ENCODE data around the gene RPL9.
"Not testable (repeated sequence)": the region's sequence is repeated elsewhere in the genome, so short reads cannot be mapped to it uniquely, and the experiment has no call there.

Gene RPL9

GRCh38 chr4:39476187-39476895, 17.6 kb upstream of the RPL9 start:
- no peak for DNase-seq
- H3K27me3 Mint-ChIP-seq = no peaks in the 10 kb centered on the region
- no peak overlapping the region for H3K4me3 Mint-ChIP-seq
- H3K4me1 Mint-ChIP-seq = no peaks in the 10 kb centered on the region
- ATAC-seq = no peak
- H3K9me3 Mint-ChIP-seq = no peaks in the 10 kb centered on the region
- H3K27ac Mint-ChIP-seq = no peak overlapping the region

DNA sequence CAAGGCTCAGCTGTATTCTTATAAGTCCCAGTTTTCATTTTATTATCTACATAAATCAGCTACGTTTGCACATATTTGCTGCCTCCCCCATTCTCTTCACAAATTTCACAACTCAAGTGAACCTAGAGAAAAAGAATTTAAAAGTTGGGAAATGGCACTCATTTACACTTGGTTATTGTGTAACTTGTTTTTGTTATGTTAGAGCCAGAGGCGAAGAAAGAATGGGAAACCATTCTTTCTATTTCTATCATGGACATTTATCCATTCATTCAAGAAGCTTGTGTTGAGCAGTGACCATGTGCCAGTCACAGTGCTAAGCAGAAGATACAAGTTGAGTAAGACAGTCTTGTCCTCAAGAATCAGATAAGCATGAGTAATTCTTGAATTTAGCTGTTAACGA, 13.7 kb upstream of the RPL9 start:
- H3K4me1 Mint-ChIP-seq = peaks cover 8% of the 10 kb centered on the region
- H3K27ac Mint-ChIP-seq = no peak overlapping the region
- DNase-seq (no peak), ATAC-seq (no peak)
- H3K9me3 Mint-ChIP-seq = no peaks in the 10 kb centered on the region
- H3K4me3 Mint-ChIP-seq = no peak overlapping the region
- no peaks in the 10 kb centered on the region for H3K27me3 Mint-ChIP-seq

- Mint-ChIP-seq H3K9me3 (no peaks in the 10 kb centered on the region), H3K4me1 (peaks cover 8% of the 10 kb centered on the region), H3K27me3 (no peaks in the 10 kb centered on the region), H3K4me3 (no peak overlapping the region), H3K27ac (no peak overlapping the region)
- no peak for DNase-seq
- no peak for ATAC-seq
These were observed 11.7 kb upstream of the RPL9 start for GRCh38 chr4:39470402-39470801.

GRCh38 chr4:39469429-39470077, 10.8 kb upstream of the RPL9 start:
- DNase-seq = no peak
- H3K4me1 Mint-ChIP-seq = peaks cover 14% of the 10 kb centered on the region
- H3K9me3 Mint-ChIP-seq = no peaks in the 10 kb centered on the region
- no peaks in the 10 kb centered on the region for H3K27me3 Mint-ChIP-seq
- peak overlapping the region in 1 of 2 donors; percentile 43 for H3K27ac Mint-ChIP-seq
- H3K4me3 Mint-ChIP-seq = no peak overlapping the region
- peak; percentile 71 for ATAC-seq

DNA sequence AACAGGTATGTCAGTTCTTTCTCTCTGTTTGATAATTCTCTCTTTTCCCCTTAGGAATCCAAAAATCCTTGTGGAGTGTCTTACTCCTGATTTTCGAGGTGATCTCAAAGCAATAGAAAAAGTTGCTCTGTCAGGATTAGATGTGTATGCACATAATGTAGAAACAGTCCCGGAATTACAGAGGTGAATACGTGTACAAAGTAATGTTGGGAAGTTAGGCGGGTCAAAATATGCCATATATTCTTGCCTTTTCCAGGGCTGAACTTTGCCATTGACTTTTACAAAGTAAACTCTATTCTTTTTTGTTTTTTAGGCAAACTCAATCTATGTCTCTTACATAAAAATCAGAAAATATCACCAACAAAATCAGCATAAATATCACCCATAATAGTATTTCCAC, 8.7 kb upstream of the RPL9 start:
- Mint-ChIP-seq H3K4me1 (peaks cover 17% of the 10 kb centered on the region), H3K27ac (no peak overlapping the region), H3K9me3 (no peaks in the 10 kb centered on the region), H3K27me3 (no peaks in the 10 kb centered on the region), H3K4me3 (no peak overlapping the region)
- DNase-seq (no peak), ATAC-seq (no peak)

DNA sequence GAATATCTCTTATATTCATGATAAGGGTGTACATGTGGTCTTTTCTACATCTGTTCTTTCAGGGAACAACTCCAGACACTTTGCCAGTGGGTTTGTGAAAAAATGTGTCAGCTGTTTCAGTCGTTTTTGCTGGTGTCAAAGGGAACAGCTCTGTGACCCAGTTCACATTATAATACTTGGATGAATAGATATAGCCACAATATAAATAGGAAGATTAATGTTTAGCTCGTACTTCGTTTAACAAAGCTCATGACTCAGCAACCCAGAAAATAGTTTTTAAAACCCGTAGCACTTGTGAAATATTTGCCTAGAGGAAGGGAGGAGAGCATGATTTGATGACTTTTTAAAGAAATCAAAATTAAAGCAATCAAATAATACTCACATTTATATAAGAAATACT, 8.0 kb upstream of the RPL9 start:
- H3K9me3 Mint-ChIP-seq = no peaks in the 10 kb centered on the region
- ATAC-seq = no peak
- peaks cover 17% of the 10 kb centered on the region for H3K4me1 Mint-ChIP-seq
- no peak for DNase-seq
- H3K4me3 Mint-ChIP-seq = no peak overlapping the region
- no peaks in the 10 kb centered on the region for H3K27me3 Mint-ChIP-seq
- no peak overlapping the region for H3K27ac Mint-ChIP-seq

DNA sequence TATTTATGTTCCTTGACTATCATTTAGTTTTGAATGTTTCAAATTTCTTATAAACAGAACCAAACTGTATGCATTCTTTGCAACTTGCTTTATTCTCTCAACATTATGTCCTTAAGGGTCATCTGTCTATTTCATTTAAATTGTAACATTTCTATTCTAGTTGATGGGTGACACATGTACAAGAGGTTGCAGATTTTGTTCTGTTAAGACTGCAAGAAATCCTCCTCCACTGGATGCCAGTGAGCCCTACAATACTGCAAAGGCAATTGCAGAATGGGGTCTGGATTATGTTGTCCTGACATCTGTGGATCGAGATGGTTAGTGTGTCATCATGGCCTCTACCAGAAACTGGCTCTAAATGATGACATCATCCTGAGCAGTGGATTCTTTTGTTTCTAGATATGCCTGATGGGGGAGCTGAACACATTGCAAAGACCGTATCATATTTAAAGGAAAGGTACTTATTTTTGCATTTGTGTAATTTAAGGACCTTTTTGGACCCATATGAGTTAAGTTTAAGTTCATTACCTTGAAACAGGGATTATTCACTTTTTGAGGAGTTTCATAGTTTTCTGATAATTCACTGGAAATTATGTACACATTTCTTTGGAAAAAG, 6.3 kb upstream of the RPL9 start:
- peak in 1 of 2 donors; percentile 18 for DNase-seq
- peaks cover 31% of the 10 kb centered on the region for H3K4me1 Mint-ChIP-seq
- H3K27ac Mint-ChIP-seq = peak overlapping the region; percentile 49 to 67
- ATAC-seq = peak; percentile 86
- H3K9me3 Mint-ChIP-seq = no peaks in the 10 kb centered on the region
- H3K27me3 Mint-ChIP-seq = no peaks in the 10 kb centered on the region
- no peak overlapping the region for H3K4me3 Mint-ChIP-seq

DNA sequence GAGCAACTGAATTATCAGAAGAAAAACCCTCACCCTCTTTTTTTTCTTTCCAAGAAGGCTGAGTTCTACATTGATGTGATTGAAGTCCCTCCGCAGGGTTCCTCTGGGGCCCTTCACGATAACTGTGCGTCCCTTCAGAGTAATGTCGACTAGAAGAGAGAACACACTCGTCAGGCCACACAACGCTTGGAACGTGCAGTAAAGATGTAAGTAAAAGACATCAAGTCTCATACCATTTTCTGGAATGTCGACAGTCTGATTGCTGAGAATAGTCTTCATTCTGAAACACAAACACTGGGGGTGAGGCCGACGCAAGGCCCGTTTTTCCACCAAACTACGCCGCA, 589 bp downstream of the RPL9 start:
- Mint-ChIP-seq H3K4me1 (peaks cover 61% of the 10 kb centered on the region), H3K4me3 (peak overlapping the region; percentile 95 to 99), H3K27ac (peak overlapping the region; percentile 99 to 100)
- peak; percentile 2 for ATAC-seq
- not testable (repeated sequence) for H3K9me3 Mint-ChIP-seq, H3K27me3 Mint-ChIP-seq, DNase-seq

- Mint-ChIP-seq H3K27ac (peak overlapping the region; percentile 99 to 100), H3K4me3 (peak overlapping the region; percentile 95 to 99), H3K27me3 (no peaks in the 10 kb centered on the region), H3K9me3 (no peaks in the 10 kb centered on the region), H3K4me1 (peaks cover 71% of the 10 kb centered on the region)
- DNase-seq = no peak
- no peak for ATAC-seq
These were observed 1.6 kb downstream of the RPL9 start for GRCh38 chr4:39456946-39457763.

- no peak for ATAC-seq
- Mint-ChIP-seq H3K27me3 (no peaks in the 10 kb centered on the region), H3K4me1 (peaks cover 73% of the 10 kb centered on the region), H3K9me3 (no peaks in the 10 kb centered on the region), H3K4me3 (peak overlapping the region; percentile 67 to 71), H3K27ac (peak overlapping the region in 1 of 2 donors; percentile 82)
- DNase-seq = no peak
These were observed 3.2 kb downstream of the RPL9 start for GRCh38 chr4:39455486-39455885.

DNA sequence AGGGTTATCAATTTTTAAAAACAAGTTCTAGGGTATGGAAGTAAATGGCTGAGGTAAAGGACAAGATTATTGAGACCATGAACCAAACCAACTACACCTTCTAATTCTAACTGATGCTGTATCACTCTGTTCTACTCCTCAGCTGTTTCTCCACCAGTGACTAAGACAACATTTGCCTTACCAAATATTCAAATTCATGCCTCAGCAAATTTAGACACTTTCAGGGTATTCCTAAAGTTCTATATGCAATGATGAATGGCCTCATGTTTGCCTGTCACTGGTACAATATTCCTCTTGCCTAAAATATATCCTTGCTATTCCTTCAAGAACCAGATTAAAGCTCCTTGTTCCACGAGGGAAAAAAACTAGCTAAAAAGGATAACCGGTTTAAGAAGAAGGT, 5.0 kb downstream of the RPL9 start:
- Mint-ChIP-seq H3K27me3 (no peaks in the 10 kb centered on the region), H3K4me3 (no peak overlapping the region), H3K9me3 (no peaks in the 10 kb centered on the region), H3K27ac (peak overlapping the region in 1 of 2 donors; percentile 92), H3K4me1 (peaks cover 69% of the 10 kb centered on the region)
- DNase-seq = no peak
- no peak for ATAC-seq

DNA sequence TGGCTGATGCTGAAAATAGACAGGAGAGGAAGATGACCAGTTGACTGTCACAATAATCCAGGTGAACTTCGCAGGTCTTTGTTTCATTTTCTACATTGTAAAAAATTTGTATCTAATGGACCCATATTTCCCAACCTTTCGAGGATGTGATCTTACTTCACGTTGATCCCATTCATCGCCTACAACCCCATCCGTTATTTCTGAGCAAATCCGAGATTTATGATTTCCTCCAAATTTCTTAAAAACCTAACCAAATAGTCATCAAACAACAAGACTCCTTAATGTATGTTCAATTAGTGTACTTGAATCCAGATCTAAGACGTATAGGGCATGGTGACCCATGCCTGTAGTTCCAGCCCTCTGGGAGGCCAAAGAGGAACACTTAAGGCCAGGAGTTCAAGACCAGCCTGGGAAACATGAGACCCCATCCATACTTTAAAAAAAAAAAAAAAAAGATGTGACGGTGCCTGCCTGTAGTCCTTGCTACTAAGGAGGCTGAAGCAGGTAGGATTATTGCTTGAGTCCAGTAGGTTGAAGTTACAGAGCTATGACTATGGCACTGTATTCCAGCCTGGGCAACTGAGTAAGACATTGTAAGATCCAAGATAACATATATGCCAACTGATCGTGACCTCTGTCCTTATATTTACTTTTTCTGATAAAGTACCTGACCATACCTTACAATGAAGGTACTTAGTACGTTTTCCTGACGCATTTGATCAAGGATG, 5.7 kb downstream of the RPL9 start:
- no peaks in the 10 kb centered on the region for H3K9me3 Mint-ChIP-seq
- H3K4me3 Mint-ChIP-seq = no peak overlapping the region
- ATAC-seq = no peak

GRCh38 chr4:39452153-39452859, 6.4 kb downstream of the RPL9 start:
- ATAC-seq (no peak), DNase-seq (no peak)
- H3K4me3 Mint-ChIP-seq = no peak overlapping the region
- peaks cover 72% of the 10 kb centered on the region for H3K4me1 Mint-ChIP-seq
- no peak overlapping the region for H3K27ac Mint-ChIP-seq
- H3K9me3 Mint-ChIP-seq = no peaks in the 10 kb centered on the region
- H3K27me3 Mint-ChIP-seq = no peaks in the 10 kb centered on the region

More for the DNA sequence above, 5.7 kb downstream of the RPL9 start:
- peak overlapping the region in 1 of 2 donors; percentile 92 for H3K27ac Mint-ChIP-seq
- no peak for DNase-seq
- no peaks in the 10 kb centered on the region for H3K27me3 Mint-ChIP-seq
- H3K4me1 Mint-ChIP-seq = peaks cover 69% of the 10 kb centered on the region

DNA sequence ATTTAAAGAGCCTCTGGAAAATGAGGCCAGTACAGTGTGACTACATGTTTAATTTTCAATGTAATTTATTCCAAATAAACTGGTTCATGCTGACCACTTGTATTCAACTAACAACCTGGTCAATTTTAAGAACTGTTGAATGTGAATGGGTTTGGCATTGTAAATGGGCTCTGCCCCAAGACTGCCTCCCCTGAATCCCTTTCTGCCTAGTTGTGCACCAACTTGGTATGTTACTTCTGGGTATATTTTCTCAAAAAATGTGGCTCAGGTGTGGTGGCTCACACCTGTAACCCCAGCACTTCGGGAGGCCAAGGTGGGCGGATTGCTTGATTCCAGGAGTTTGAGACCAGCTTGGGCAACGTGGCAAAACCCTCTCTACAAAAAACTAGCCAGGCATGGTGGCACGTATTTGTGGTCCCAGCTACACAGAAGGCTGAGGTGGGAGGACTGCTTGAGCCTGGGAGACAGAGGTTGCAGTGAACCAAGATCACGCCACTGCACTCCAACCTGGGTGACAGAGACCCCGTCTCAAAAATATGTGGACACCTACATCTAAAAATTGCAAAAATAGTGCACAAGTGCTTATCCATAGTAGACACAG, 7.2 kb downstream of the RPL9 start:
- Mint-ChIP-seq H3K9me3 (no peaks in the 10 kb centered on the region), H3K27me3 (no peaks in the 10 kb centered on the region), H3K4me3 (no peak overlapping the region), H3K27ac (no peak overlapping the region), H3K4me1 (peaks cover 68% of the 10 kb centered on the region)
- ATAC-seq (no peak), DNase-seq (no peak)
